HEK293 (cell line): ENCODE measurements around the gene IGSF21.

Experiments used
- KLF1 ChIP-seq: fragments of 450-650 bp; formaldehyde crosslinking; IDR thresholded peaks from 2 replicates; pipeline ENCODE4 v1.5.1; 2016; ENCODE audit warnings: missing biosample characterization, missing genetic modification characterization
- ZNF133 ChIP-seq: fragments of 450-650 bp; formaldehyde crosslinking; IDR thresholded peaks from 2 replicates; pipeline ENCODE4 v1.5.1; 2016; ENCODE audit warnings: missing biosample characterization, missing genetic modification characterization
- ZNF174 ChIP-seq: fragments of 450-650 bp; formaldehyde crosslinking; IDR thresholded peaks from 2 replicates; pipeline ENCODE4 v1.5.0; 2017; ENCODE audit warnings: missing biosample characterization, mild to moderate bottlenecking, missing genetic modification characterization
- ZNF239 ChIP-seq: fragments of 450-650 bp; formaldehyde crosslinking; IDR thresholded peaks from 2 replicates; pipeline ENCODE4 v1.5.1; 2016; ENCODE audit warnings: missing biosample characterization, missing genetic modification characterization
- ZNF350 ChIP-seq: fragments of 450-650 bp; formaldehyde crosslinking; IDR thresholded peaks from 2 replicates; pipeline ENCODE4 v1.5.0; 2017; ENCODE audit warnings: missing biosample characterization, mild to moderate bottlenecking, missing genetic modification characterization
- ZNF510 ChIP-seq: fragments of 450-650 bp; formaldehyde crosslinking; IDR thresholded peaks from 2 replicates; pipeline ENCODE4 v1.5.1; 2018; ENCODE audit warnings: mild to moderate bottlenecking, missing genetic modification characterization, missing biosample characterization; ENCODE audit not compliant: insufficient replicate concordance
- TF ChIP-seq, protein P1 (sequence below): fragments of 450-650 bp; formaldehyde crosslinking; IDR thresholded peaks from 2 replicates; pipeline ENCODE4 v1.5.1; 2016; ENCODE audit warnings: missing biosample characterization, missing genetic modification characterization

GRCh38 chr1:18320051-18320450 is 212.5 kb downstream of the IGSF21 start:
- TF ChIP-seq ZNF174 = no peak
- no peak for TF ChIP-seq ZNF133 (tag by site-specific recombination)
- TF ChIP-seq ZNF239 = no peak
- TF ChIP-seq ZNF350 (tag by site-specific recombination) = no peak
- TF ChIP-seq, protein P1, sequence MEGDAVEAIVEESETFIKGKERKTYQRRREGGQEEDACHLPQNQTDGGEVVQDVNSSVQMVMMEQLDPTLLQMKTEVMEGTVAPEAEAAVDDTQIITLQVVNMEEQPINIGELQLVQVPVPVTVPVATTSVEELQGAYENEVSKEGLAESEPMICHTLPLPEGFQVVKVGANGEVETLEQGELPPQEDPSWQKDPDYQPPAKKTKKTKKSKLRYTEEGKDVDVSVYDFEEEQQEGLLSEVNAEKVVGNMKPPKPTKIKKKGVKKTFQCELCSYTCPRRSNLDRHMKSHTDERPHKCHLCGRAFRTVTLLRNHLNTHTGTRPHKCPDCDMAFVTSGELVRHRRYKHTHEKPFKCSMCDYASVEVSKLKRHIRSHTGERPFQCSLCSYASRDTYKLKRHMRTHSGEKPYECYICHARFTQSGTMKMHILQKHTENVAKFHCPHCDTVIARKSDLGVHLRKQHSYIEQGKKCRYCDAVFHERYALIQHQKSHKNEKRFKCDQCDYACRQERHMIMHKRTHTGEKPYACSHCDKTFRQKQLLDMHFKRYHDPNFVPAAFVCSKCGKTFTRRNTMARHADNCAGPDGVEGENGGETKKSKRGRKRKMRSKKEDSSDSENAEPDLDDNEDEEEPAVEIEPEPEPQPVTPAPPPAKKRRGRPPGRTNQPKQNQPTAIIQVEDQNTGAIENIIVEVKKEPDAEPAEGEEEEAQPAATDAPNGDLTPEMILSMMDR (tag by site-specific recombination) = no peak
- no peak for TF ChIP-seq KLF1 (tag by site-specific recombination)
- no peak for TF ChIP-seq ZNF510 (tag by site-specific recombination)
